Measurements from ENCODE around the gene SH3RF3.

Gene SH3RF3

DNA sequence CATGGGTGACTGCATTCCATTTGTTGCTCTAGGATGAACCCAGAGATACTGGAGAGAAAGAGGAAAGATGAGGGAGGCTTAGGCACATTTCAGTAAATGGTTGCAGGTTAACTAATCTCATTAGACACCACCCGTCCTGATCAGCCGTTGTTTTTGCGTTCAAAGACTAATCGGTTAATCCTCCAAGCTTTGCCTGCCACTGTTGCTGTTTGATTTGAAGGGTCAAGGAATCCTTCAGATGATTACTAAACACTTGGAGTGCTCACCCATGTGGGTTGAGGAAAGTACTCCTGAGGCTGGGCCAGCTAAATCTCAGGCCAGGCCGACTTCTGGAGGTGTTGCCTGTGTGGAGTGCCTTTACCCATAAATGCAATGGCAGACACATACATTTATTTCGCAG is 8.6 kb downstream of the SH3RF3 start:
- no peaks in the 10 kb centered on the region for H3K27me3 ChIP-seq (ENCODE audit: insufficient read depth, low read length)
- no peak overlapping the region for H2AFZ ChIP-seq (ENCODE audit: insufficient read depth, low read length, poor library complexity)
- no CpG with 5 or more reads among the region's 6 CpGs for WGBS (ENCODE audit: extremely low coverage, insufficient coverage, insufficient read length)
- H3K14ac ChIP-seq (ENCODE audit: low read length): no peak overlapping the region
- no peaks in the 10 kb centered on the region for H3K79me2 ChIP-seq (ENCODE audit: control insufficient read depth, insufficient read depth, low read length, poor library complexity)
- no peaks in the 10 kb centered on the region for H3K4me1 ChIP-seq (ENCODE audit: control insufficient read depth in 1 of 2, insufficient read depth in 2 of 2, low read length in 2 of 2)
- no peak overlapping the region for H4K8ac ChIP-seq (ENCODE audit: low read depth, low read length)
- no peak overlapping the region for H4K91ac ChIP-seq (ENCODE audit: low read depth, low read length)
- H2AK5ac ChIP-seq (ENCODE audit: low read length): no peak overlapping the region
- H3K36me3 ChIP-seq (ENCODE audit: control insufficient read depth in 1 of 2, insufficient read depth in 2 of 2, low read length in 2 of 2): no peaks in the 10 kb centered on the region
- no peak overlapping the region for H3K4me2 ChIP-seq (ENCODE audit: low read length)
- H2BK12ac ChIP-seq (ENCODE audit: low read length): no peak overlapping the region
- no peaks in the 10 kb centered on the region for H3K79me1 ChIP-seq (ENCODE audit: low read length)
- no peak for DNase-seq
- H3K4me3 ChIP-seq (ENCODE audit: low read depth, low read length): no peak overlapping the region
- no peak overlapping the region for H3K27ac ChIP-seq (ENCODE audit: low read depth, low read length)
- no peak overlapping the region for H4K12ac ChIP-seq (ENCODE audit: low read depth, low read length)
- no peak overlapping the region for H3K23ac ChIP-seq (ENCODE audit: low read length)
- H3K9ac ChIP-seq (ENCODE audit: low read length): no peak overlapping the region
- H3K9me3 ChIP-seq (ENCODE audit: insufficient read depth, low read depth, low read length): no peaks in the 10 kb centered on the region
- H2BK120ac ChIP-seq (ENCODE audit: insufficient read depth, low read length, poor library complexity): no peak overlapping the region
- H3K18ac ChIP-seq (ENCODE audit: low read length): no peak overlapping the region
- H3K4ac ChIP-seq (ENCODE audit: low read depth, low read length): no peak overlapping the region
- H2BK5ac ChIP-seq (ENCODE audit: low read depth, low read length, poor library complexity): no peak overlapping the region

DNA sequence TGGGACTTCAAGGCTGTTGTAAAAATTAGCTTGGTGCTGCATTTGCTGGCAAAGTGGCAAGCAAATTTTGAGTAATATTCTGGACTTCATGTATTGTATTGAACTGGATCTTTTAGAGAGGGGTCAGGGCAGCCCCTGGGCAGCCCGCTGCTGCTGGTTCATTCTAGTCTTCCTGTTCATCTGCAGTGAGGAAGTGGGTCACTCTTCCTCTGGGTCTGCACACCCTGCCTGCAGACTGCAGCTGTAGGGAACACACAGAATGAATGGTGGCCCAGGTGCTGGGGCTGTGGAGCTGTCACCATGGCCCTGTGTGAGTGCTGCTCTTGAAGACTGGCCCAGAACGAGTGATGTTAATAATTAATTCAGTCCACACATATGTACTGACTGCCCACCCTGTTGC is 9.4 kb downstream of the SH3RF3 start:
- Histone ChIP-seq H3K4ac (ENCODE audit: low read depth, low read length) (no peak overlapping the region), H2BK5ac (ENCODE audit: low read depth, low read length, poor library complexity) (no peak overlapping the region), H3K18ac (ENCODE audit: low read length) (no peak overlapping the region), H2BK120ac (ENCODE audit: insufficient read depth, low read length, poor library complexity) (no peak overlapping the region), H2AFZ (ENCODE audit: insufficient read depth, low read length, poor library complexity) (no peak overlapping the region), H3K79me2 (ENCODE audit: control insufficient read depth, insufficient read depth, low read length, poor library complexity) (no peaks in the 10 kb centered on the region), H4K8ac (ENCODE audit: low read depth, low read length) (no peak overlapping the region), H3K4me1 (ENCODE audit: control insufficient read depth in 1 of 2, insufficient read depth in 2 of 2, low read length in 2 of 2) (no peaks in the 10 kb centered on the region), H3K9me3 (ENCODE audit: insufficient read depth, low read depth, low read length) (no peaks in the 10 kb centered on the region), H3K27me3 (ENCODE audit: insufficient read depth, low read length) (no peaks in the 10 kb centered on the region), H3K9ac (ENCODE audit: low read length) (no peak overlapping the region), H3K4me3 (ENCODE audit: low read depth, low read length) (no peak overlapping the region), H3K36me3 (ENCODE audit: control insufficient read depth in 1 of 2, insufficient read depth in 2 of 2, low read length in 2 of 2) (no peaks in the 10 kb centered on the region), H2BK12ac (ENCODE audit: low read length) (no peak overlapping the region), H3K14ac (ENCODE audit: low read length) (no peak overlapping the region), H3K79me1 (ENCODE audit: low read length) (no peaks in the 10 kb centered on the region), H3K4me2 (ENCODE audit: low read length) (no peak overlapping the region), H4K12ac (ENCODE audit: low read depth, low read length) (no peak overlapping the region), H4K91ac (ENCODE audit: low read depth, low read length) (no peak overlapping the region), H3K23ac (ENCODE audit: low read length) (no peak overlapping the region), H3K27ac (ENCODE audit: low read depth, low read length) (no peak overlapping the region), H2AK5ac (ENCODE audit: low read length) (no peak overlapping the region)
- WGBS (ENCODE audit: extremely low coverage, insufficient coverage, insufficient read length): no CpG with 5 or more reads among the region's 2 CpGs
- no peak for DNase-seq

DNA sequence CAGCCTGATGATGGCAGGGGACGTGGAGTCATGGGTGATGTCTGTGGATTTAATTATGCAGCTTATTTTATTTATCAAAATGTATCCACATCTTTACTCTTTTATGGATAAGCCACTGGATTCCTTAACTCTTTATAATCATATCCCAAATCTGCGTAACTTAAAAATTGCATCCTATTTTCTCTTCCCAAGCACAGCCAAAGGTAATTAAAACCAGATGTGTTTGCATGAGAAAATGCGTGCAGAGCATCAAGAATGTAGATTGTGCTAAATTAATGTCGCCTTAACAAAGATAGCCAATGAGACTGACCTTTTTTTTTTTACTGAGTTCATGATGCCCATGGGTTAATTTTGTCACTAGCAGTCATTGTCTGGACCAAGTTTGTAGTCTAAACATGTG is 10.0 kb downstream of the SH3RF3 start:
- no CpG with 5 or more reads among the region's 4 CpGs for WGBS (ENCODE audit: extremely low coverage, insufficient coverage, insufficient read length)
- no peak overlapping the region for H3K9ac ChIP-seq (ENCODE audit: low read length)
- H3K4me2 ChIP-seq (ENCODE audit: low read length): no peak overlapping the region
- H3K27me3 ChIP-seq (ENCODE audit: insufficient read depth, low read length): no peaks in the 10 kb centered on the region
- H2BK120ac ChIP-seq (ENCODE audit: insufficient read depth, low read length, poor library complexity): no peak overlapping the region
- H3K4ac ChIP-seq (ENCODE audit: low read depth, low read length): no peak overlapping the region
- H2BK12ac ChIP-seq (ENCODE audit: low read length): no peak overlapping the region
- no peaks in the 10 kb centered on the region for H3K79me2 ChIP-seq (ENCODE audit: control insufficient read depth, insufficient read depth, low read length, poor library complexity)
- no peak overlapping the region for H2BK5ac ChIP-seq (ENCODE audit: low read depth, low read length, poor library complexity)
- no peaks in the 10 kb centered on the region for H3K9me3 ChIP-seq (ENCODE audit: insufficient read depth, low read depth, low read length)
- no peak overlapping the region for H4K91ac ChIP-seq (ENCODE audit: low read depth, low read length)
- H4K12ac ChIP-seq (ENCODE audit: low read depth, low read length): no peak overlapping the region
- H2AFZ ChIP-seq (ENCODE audit: insufficient read depth, low read length, poor library complexity): no peak overlapping the region
- no peak overlapping the region for H3K23ac ChIP-seq (ENCODE audit: low read length)
- H3K27ac ChIP-seq (ENCODE audit: low read depth, low read length): no peak overlapping the region
- H3K4me1 ChIP-seq (ENCODE audit: control insufficient read depth in 1 of 2, insufficient read depth in 2 of 2, low read length in 2 of 2): no peaks in the 10 kb centered on the region
- H3K79me1 ChIP-seq (ENCODE audit: low read length): no peaks in the 10 kb centered on the region
- H2AK5ac ChIP-seq (ENCODE audit: low read length): no peak overlapping the region
- H4K8ac ChIP-seq (ENCODE audit: low read depth, low read length): no peak overlapping the region
- H3K14ac ChIP-seq (ENCODE audit: low read length): no peak overlapping the region
- DNase-seq: no peak
- H3K18ac ChIP-seq (ENCODE audit: low read length): no peak overlapping the region
- no peaks in the 10 kb centered on the region for H3K36me3 ChIP-seq (ENCODE audit: control insufficient read depth in 1 of 2, insufficient read depth in 2 of 2, low read length in 2 of 2)
- no peak overlapping the region for H3K4me3 ChIP-seq (ENCODE audit: low read depth, low read length)

DNA sequence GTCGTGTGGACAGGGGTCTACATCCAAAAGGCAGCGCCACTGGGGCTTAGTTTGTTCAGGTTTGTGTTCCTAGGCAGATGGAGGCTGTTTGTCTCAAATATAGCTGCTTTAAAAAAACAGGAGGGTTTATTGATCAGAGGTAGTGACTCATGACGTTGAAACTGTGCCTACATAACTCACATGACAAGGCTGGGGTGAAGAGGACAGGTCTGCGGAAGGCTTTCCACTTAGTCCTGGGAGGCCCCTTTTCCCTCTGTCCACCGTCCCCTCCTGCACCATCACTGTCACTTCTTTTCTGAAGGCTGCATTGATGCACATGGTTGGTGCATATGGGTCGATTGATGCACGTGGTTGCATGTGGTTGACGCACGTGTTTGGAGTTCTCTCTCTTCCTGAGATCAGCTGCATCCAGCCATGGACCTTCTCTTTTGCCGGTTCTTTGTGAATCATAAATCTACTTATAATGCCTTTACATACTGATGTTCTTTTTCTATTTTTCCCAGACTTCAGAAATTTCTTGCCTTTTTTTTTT is 10.9 kb downstream of the SH3RF3 start:
- no peaks in the 10 kb centered on the region for H3K27me3 ChIP-seq (ENCODE audit: insufficient read depth, low read length)
- WGBS (ENCODE audit: extremely low coverage, insufficient coverage, insufficient read length): no CpG with 5 or more reads among the region's 10 CpGs
- no peak overlapping the region for H3K23ac ChIP-seq (ENCODE audit: low read length)
- H2AFZ ChIP-seq (ENCODE audit: insufficient read depth, low read length, poor library complexity): no peak overlapping the region
- H3K79me2 ChIP-seq (ENCODE audit: control insufficient read depth, insufficient read depth, low read length, poor library complexity): no peaks in the 10 kb centered on the region
- no peak overlapping the region for H3K14ac ChIP-seq (ENCODE audit: low read length)
- no peak overlapping the region for H3K4ac ChIP-seq (ENCODE audit: low read depth, low read length)
- no peaks in the 10 kb centered on the region for H3K4me1 ChIP-seq (ENCODE audit: control insufficient read depth in 1 of 2, insufficient read depth in 2 of 2, low read length in 2 of 2)
- DNase-seq: no peak
- H3K4me3 ChIP-seq (ENCODE audit: low read depth, low read length): no peak overlapping the region
- no peaks in the 10 kb centered on the region for H3K9me3 ChIP-seq (ENCODE audit: insufficient read depth, low read depth, low read length)
- no peak overlapping the region for H2BK12ac ChIP-seq (ENCODE audit: low read length)
- H3K9ac ChIP-seq (ENCODE audit: low read length): no peak overlapping the region
- no peaks in the 10 kb centered on the region for H3K79me1 ChIP-seq (ENCODE audit: low read length)
- H2AK5ac ChIP-seq (ENCODE audit: low read length): no peak overlapping the region
- H4K12ac ChIP-seq (ENCODE audit: low read depth, low read length): no peak overlapping the region
- H4K91ac ChIP-seq (ENCODE audit: low read depth, low read length): no peak overlapping the region
- H4K8ac ChIP-seq (ENCODE audit: low read depth, low read length): no peak overlapping the region
- H2BK120ac ChIP-seq (ENCODE audit: insufficient read depth, low read length, poor library complexity): no peak overlapping the region
- no peaks in the 10 kb centered on the region for H3K36me3 ChIP-seq (ENCODE audit: control insufficient read depth in 1 of 2, insufficient read depth in 2 of 2, low read length in 2 of 2)
- no peak overlapping the region for H3K4me2 ChIP-seq (ENCODE audit: low read length)
- no peak overlapping the region for H3K27ac ChIP-seq (ENCODE audit: low read depth, low read length)
- H3K18ac ChIP-seq (ENCODE audit: low read length): no peak overlapping the region
- H2BK5ac ChIP-seq (ENCODE audit: low read depth, low read length, poor library complexity): no peak overlapping the region

All from trophoblast cell (in vitro differentiated cells and primary cell).